HEK293 (cell line): ENCODE data around the gene NEK7.

Source experiments
- CTCF ChIP-seq: fragments of 450-650 bp; formaldehyde crosslinking; IDR thresholded peaks from 2 replicates; pipeline ENCODE4 v1.5.1; 2016; ENCODE audit warnings: missing biosample characterization, missing genetic modification characterization
- HIC1 ChIP-seq: fragments of 450-650 bp; formaldehyde crosslinking; IDR thresholded peaks from 2 replicates; pipeline ENCODE4 v1.5.1; 2016; ENCODE audit warnings: missing biosample characterization, missing genetic modification characterization

- TF ChIP-seq CTCF (tag by site-specific recombination) (no peak), HIC1 (no peak)
Observed at GRCh38 chr1:198128533-198128932, 28.3 kb upstream of the NEK7 start.
